GM18909 (cell line): ENCODE results near the gene VPS9D1.
"Not testable (repeated sequence)": the region's sequence is repeated elsewhere in the genome, so short reads cannot be mapped to it uniquely, and the experiment has no call there.

Experiments used
- ATAC-seq: cut with Tn5 transposase; IDR thresholded peaks from one replicate; pipeline ENCODE4 v1.9.1; 2021; ENCODE audit warnings: mild to moderate bottlenecking; ENCODE audit not compliant: unreplicated experiment, poor library complexity

The VPS9D1 gene

GRCh38 chr16:89710709-89711564 lies 9.8 kb downstream of the VPS9D1 start:
- ATAC-seq: no peak

GRCh38 chr16:89709716-89710432 lies 10.8 kb downstream of the VPS9D1 start:
- ATAC-seq: no peak

GRCh38 chr16:89709166-89709565 lies 11.5 kb downstream of the VPS9D1 start:
- ATAC-seq: no peak

GRCh38 chr16:89708481-89708931 lies 12.2 kb downstream of the VPS9D1 start:
- ATAC-seq: no peak

- no peak for ATAC-seq
These were observed 13.0 kb downstream of the VPS9D1 start for GRCh38 chr16:89707695-89708094.

- no peak for ATAC-seq
These were observed 14.0 kb downstream of the VPS9D1 start for GRCh38 chr16:89706518-89707260.

- no peak for ATAC-seq
These were observed 15.7 kb downstream of the VPS9D1 start for GRCh38 chr16:89705006-89705405.

- no peak for ATAC-seq
These were observed 16.4 kb downstream of the VPS9D1 start for GRCh38 chr16:89704281-89704680.

GRCh38 chr16:89701425-89702406 lies 19.0 kb downstream of the VPS9D1 start, which contains the start of gene SPATA2L:
Gene SPATA2L, minus strand, starts transcription at chr16:89701705. Its CDS starts 473 bp downstream, at chr16:89701232.
- ATAC-seq: peak; percentile 71

GRCh38 chr16:89700649-89701424 lies 19.9 kb downstream of the VPS9D1 start:
- no peak for ATAC-seq

- peak; percentile 54 for ATAC-seq
These were observed 20.5 kb downstream of the VPS9D1 start for GRCh38 chr16:89700100-89700648.

- not testable (repeated sequence) for ATAC-seq
These were observed 21.0 kb downstream of the VPS9D1 start for GRCh38 chr16:89699629-89700099.

- ATAC-seq: not testable (repeated sequence)
These were observed 22.0 kb downstream of the VPS9D1 start for GRCh38 chr16:89698717-89699116.

- no peak for ATAC-seq
These were observed 22.9 kb downstream of the VPS9D1 start for GRCh38 chr16:89697616-89698331.

GRCh38 chr16:89697161-89697615 lies 23.5 kb downstream of the VPS9D1 start:
- ATAC-seq: no peak

GRCh38 chr16:89696670-89697128 lies 24.0 kb downstream of the VPS9D1 start:
- no peak for ATAC-seq

- no peak for ATAC-seq
These were observed 24.6 kb downstream of the VPS9D1 start for GRCh38 chr16:89695875-89696669.
